Large intestine (tissue), 3 donors: ENCODE measurements around the gene SEC24D. TPM values are rescaled to one million over a fixed set of nuclear protein-coding genes. Genes with fewer than 3 reads are reported as not detected.

Experiments
- DNase-seq, 2 donors: peaks; one replicate each; pipeline versions ENCODE4 v3.0.0 to v3.0.0-alpha.2; 2013
- H3K27ac ChIP-seq: one replicate; pipeline ENCODE4 v1.5.1; 2013; ENCODE audit warnings: low read length
- H3K27me3 ChIP-seq: 2 replicates; pipeline ENCODE4 v1.6.1; 2013; ENCODE audit warnings: low read length; ENCODE audit not compliant: control insufficient read depth, insufficient read depth
- H3K36me3 ChIP-seq: 2 replicates; pipeline ENCODE4 v1.6.1; 2013; ENCODE audit warnings: low read length; ENCODE audit not compliant: control insufficient read depth, insufficient read depth
- H3K4me1 ChIP-seq: one replicate; pipeline ENCODE4 v1.6.1; 2013; ENCODE audit warnings: low read length; ENCODE audit not compliant: control insufficient read depth, insufficient read depth
- H3K4me3 ChIP-seq: one replicate; pipeline ENCODE4 v1.5.1; 2013; ENCODE audit warnings: low read length
- H3K9me3 ChIP-seq: one replicate; pipeline ENCODE4 v1.6.1; 2013; ENCODE audit warnings: mild to moderate bottlenecking, low read depth, low read length, moderate library complexity; ENCODE audit not compliant: control insufficient read depth
- WGBS: methylation state at CpG from one replicate; pipeline ENCODE4 v1.1.5; 2013; ENCODE audit warnings: low lambda C conversion rate; ENCODE audit not compliant: insufficient coverage; 5-methylcytosine and 5-hydroxymethylcytosine counted together
- polyA plus RNA-seq: library from polyadenylated mRNA; unstranded; fragments of 120-200 nt; gene quantifications from one replicate; pipeline ENCODE4 v1.2.1, GENCODE V29; 2013

SEC24D gene
- polyA plus RNA-seq, 1 donor: 61.5 TPM

DNA sequence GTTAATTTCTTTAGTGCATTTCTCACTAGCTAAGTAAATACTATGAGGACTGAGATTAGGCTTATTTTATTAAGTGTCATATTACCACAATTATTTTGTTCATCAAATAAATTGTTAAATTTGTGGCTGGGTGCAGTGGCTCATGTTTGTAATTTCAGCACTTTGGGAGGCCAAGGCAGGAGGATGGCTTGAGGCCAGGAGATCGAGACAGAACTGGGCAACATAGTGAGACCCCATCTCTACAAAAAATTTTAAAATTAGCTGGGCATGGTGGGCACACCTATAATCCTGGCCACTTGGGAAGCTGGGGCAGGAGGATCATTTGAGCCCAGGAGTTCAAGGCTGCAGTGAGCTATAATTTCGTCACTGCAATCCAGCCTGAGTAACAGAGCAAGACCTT, 6.8 kb downstream of the SEC24D start:
- Histone ChIP-seq H3K27me3 (no peaks in the 10 kb centered on the region), H3K4me3 (no peak overlapping the region), H3K9me3 (no peaks in the 10 kb centered on the region), H3K36me3 (peaks cover 43% of the 10 kb centered on the region), H3K4me1 (peaks cover 13% of the 10 kb centered on the region), H3K27ac (no peak overlapping the region)
- no peak for DNase-seq
- no CpG with 5 or more reads among the region's 2 CpGs for WGBS

- peak; percentile 60 to 63 for DNase-seq
- H3K27ac ChIP-seq: no peak overlapping the region
- peaks cover 23% of the 10 kb centered on the region for H3K4me1 ChIP-seq
- H3K9me3 ChIP-seq: no peaks in the 10 kb centered on the region
- no peaks in the 10 kb centered on the region for H3K27me3 ChIP-seq
- H3K36me3 ChIP-seq: peaks cover 48% of the 10 kb centered on the region
- no peak overlapping the region for H3K4me3 ChIP-seq
- 100% methylated on average over 1 of the region's 2 CpGs for WGBS
These were observed 9.0 kb downstream of the SEC24D start for GRCh38 chr4:118826723-118827444.

- DNase-seq: no peak
- H3K4me3 ChIP-seq: no peak overlapping the region
- 94% methylated on average over 2 of the region's 3 CpGs for WGBS
- H3K27ac ChIP-seq: peak overlapping the region; percentile 6
- H3K4me1 ChIP-seq: peaks cover 23% of the 10 kb centered on the region
- H3K36me3 ChIP-seq: peaks cover 38% of the 10 kb centered on the region
- H3K27me3 ChIP-seq: no peaks in the 10 kb centered on the region
- no peaks in the 10 kb centered on the region for H3K9me3 ChIP-seq
These were observed 10.1 kb downstream of the SEC24D start for GRCh38 chr4:118825799-118826198.

- peaks cover 23% of the 10 kb centered on the region for H3K4me1 ChIP-seq
- no CpG with 5 or more reads among the region's 5 CpGs for WGBS
- H3K9me3 ChIP-seq: no peaks in the 10 kb centered on the region
These were observed 11.8 kb downstream of the SEC24D start for GRCh38 chr4:118824141-118824540.

DNA sequence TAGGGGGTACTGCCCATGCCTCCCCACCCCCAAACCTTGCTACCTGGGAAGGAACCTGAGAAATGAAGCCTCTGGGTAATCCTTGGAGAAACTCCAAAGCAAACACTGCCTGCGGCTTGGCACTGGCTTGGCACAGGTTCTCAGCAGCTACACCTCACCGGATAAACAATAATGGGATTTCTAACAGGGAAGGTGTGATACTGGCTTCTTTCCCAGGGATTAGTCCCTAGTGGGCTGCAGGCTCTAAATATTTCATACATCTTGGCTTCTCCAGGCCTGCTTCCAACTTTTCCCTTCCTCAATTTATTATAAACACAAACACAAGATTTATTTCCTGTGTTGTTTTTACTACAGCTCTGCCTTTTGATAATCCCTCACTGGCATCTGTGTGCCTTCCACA, 12.5 kb downstream of the SEC24D start:
- H3K27ac ChIP-seq: no peak overlapping the region
- no peaks in the 10 kb centered on the region for H3K27me3 ChIP-seq
- H3K4me1 ChIP-seq: peaks cover 23% of the 10 kb centered on the region
- peaks cover 25% of the 10 kb centered on the region for H3K36me3 ChIP-seq
- H3K9me3 ChIP-seq: no peaks in the 10 kb centered on the region
- no peak overlapping the region for H3K4me3 ChIP-seq
- no peak for DNase-seq
- WGBS: no CpG with 5 or more reads among the region's 2 CpGs

More at GRCh38 chr4:118824141-118824540, 11.8 kb downstream of the SEC24D start:
- Histone ChIP-seq H3K27ac (no peak overlapping the region), H3K36me3 (peaks cover 31% of the 10 kb centered on the region), H3K4me3 (no peak overlapping the region), H3K27me3 (no peaks in the 10 kb centered on the region)
- no peak for DNase-seq

GRCh38 chr4:118821590-118822293, 14.2 kb downstream of the SEC24D start:
- whole genome bisulfite sequencing: no CpG with 5 or more reads among the region's 5 CpGs
- Histone ChIP-seq H3K36me3 (peaks cover 28% of the 10 kb centered on the region), H3K9me3 (no peaks in the 10 kb centered on the region), H3K4me3 (no peak overlapping the region), H3K27me3 (no peaks in the 10 kb centered on the region), H3K4me1 (peaks cover 16% of the 10 kb centered on the region), H3K27ac (peak overlapping the region; percentile 66)
- peak; percentile 78 to 89 for DNase-seq

- peaks cover 38% of the 10 kb centered on the region for H3K36me3 ChIP-seq
- no peaks in the 10 kb centered on the region for H3K9me3 ChIP-seq
- WGBS: no CpG with 5 or more reads among the region's 4 CpGs
- H3K4me3 ChIP-seq: no peak overlapping the region
- no peak overlapping the region for H3K27ac ChIP-seq
- DNase-seq: no peak
- no peaks in the 10 kb centered on the region for H3K27me3 ChIP-seq
- H3K4me1 ChIP-seq: peaks cover 3% of the 10 kb centered on the region
These were observed 18.6 kb downstream of the SEC24D start for GRCh38 chr4:118817178-118817930.

DNA sequence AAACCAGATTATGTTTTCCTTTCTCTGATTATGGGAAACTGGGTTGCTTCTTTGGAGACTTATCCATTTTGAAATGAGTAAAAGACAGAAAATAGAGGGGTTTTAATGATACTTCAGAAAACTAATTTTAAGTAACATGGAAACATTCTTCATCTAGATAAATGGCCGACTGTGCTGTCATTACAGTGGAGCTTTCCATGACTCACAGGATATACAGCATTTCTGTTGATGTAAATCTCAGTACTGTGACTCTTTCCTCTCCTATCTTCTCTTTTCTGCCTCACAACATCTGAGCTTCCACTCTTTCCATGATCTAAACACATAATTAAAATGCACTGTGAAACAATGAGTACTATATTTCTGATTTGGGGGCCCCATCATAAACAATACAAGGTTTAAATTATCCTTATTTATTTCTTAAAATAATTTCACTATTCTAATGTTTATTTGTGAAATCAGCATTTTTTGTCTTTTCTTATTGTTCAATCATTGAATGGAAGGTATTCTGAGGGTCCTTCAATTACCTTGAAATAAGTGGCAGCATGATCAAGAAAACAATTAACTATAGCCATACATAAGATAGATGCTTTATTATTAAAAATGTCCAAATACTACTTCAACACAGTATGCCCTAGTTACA, 19.3 kb downstream of the SEC24D start:
- Histone ChIP-seq H3K4me3 (no peak overlapping the region), H3K9me3 (no peaks in the 10 kb centered on the region), H3K36me3 (peaks cover 45% of the 10 kb centered on the region), H3K27ac (no peak overlapping the region), H3K27me3 (no peaks in the 10 kb centered on the region), H3K4me1 (no peaks in the 10 kb centered on the region)
- DNase-seq: no peak
- WGBS: 0% methylated on average over 1 of the region's 1 CpG

- H3K9me3 ChIP-seq: no peaks in the 10 kb centered on the region
- no peaks in the 10 kb centered on the region for H3K4me1 ChIP-seq
- no CpG with 5 or more reads among the region's 3 CpGs for WGBS
- no peak for DNase-seq
- no peaks in the 10 kb centered on the region for H3K27me3 ChIP-seq
- peaks cover 61% of the 10 kb centered on the region for H3K36me3 ChIP-seq
- H3K4me3 ChIP-seq: no peak overlapping the region
- H3K27ac ChIP-seq: no peak overlapping the region
These were observed 21.0 kb downstream of the SEC24D start for GRCh38 chr4:118814891-118815290.

- H3K36me3 ChIP-seq: peaks cover 66% of the 10 kb centered on the region
- no peak for DNase-seq
- WGBS: 88% methylated on average over 4 of the region's 4 CpGs
These were observed 21.9 kb downstream of the SEC24D start for GRCh38 chr4:118814058-118814457.

More at GRCh38 chr4:118814058-118814457, 21.9 kb downstream of the SEC24D start:
- Histone ChIP-seq H3K4me1 (no peaks in the 10 kb centered on the region), H3K27me3 (no peaks in the 10 kb centered on the region), H3K4me3 (no peak overlapping the region), H3K9me3 (no peaks in the 10 kb centered on the region), H3K27ac (no peak overlapping the region)
